A673 (cell line): ENCODE results near the gene DPP10.

Source experiments
- CTCF ChIP-seq: fragments of 300-800, 200-600 bp; sonication (generic); conservative IDR thresholded peaks from 2 replicates; pipeline ENCODE4 v1.5.1; 2017; ENCODE audit warnings: low read depth, mild to moderate bottlenecking, antibody characterized with exemption, low read length, moderate library complexity, mixed read lengths
- EZH2 ChIP-seq: fragments of 200-600 bp; sonication (generic); IDR thresholded peaks from 2 replicates; pipeline ENCODE4 v1.6.1; 2017; ENCODE audit warnings: borderline replicate concordance, low read depth, mild to moderate bottlenecking, mixed read lengths, antibody characterized with exemption, low read length; ENCODE audit not compliant: poor library complexity, severe bottlenecking

- TF ChIP-seq CTCF (no peak), EZH2 (no peak)
Observed at GRCh38 chr2:114717049-114717448, 274.6 kb downstream of the DPP10 start.
